Measurements from ENCODE around the gene CFAP410.
A peak's percentile ranks its signal among the peaks of the same experiment; 100 is the strongest.

Gene CFAP410

DNA sequence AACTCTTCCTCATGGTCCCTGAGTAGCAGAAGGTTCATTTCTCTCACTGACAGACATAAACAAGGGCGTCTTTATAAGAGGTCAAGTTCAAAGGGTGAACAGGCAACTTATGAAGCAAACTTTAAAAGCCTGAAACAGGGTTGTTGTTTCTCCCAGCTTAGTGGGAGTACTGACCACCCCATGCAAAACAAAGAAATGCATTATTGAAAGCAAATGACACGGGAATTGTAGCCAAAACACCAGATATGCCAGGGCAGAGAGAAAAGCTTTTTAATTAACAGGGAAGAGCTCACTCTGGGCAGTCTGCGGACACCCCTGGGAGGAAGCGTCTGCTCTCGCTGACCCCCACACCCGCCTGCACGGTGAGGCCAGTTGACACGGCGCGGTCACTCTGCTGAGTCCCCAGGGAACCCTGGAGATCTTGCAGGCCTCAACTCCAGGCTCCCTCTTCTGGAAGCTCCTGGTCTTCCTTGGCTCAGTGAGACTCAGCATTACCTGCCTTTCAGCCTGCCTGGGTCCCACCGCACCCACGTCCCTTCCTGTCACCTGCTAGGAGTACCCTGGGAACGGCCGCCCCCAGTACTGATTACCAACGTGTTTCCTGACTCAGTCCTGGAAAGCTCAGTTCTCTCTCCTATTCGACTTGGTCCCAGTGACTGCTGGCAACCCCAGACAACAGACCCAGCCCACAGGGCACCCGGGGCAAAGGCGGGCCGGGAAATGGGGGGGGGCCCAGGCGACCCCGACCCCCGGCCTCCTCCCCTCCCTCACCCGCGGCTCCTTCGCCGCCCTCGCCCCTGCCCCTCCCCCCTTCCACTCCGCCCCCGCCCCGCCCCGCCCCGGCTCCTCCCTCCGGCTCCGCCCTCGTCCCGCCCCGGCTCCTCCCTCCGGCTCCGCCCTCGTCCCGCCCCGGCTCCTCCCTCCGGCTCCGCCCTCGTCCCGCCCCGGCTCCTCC, 972 bp downstream of the CFAP410 start:
- Histone ChIP-seq H3K4me3 (ENCODE audit: insufficient read depth, low read depth, low read length) (peak overlapping the region; percentile 46), H3K27me3 (ENCODE audit: control insufficient read depth, insufficient read depth, low read length, poor library complexity, severe bottlenecking) (no peaks in the 10 kb centered on the region), H3K4me1 (ENCODE audit: control insufficient read depth, insufficient read depth, low read length) (peaks cover 5% of the 10 kb centered on the region), H3K27ac (ENCODE audit: insufficient read depth, low read depth, low read length, poor library complexity, severe bottlenecking) (peak overlapping the region; percentile 63), H3K36me3 (ENCODE audit: control insufficient read depth, insufficient read depth, low read length) (no peaks in the 10 kb centered on the region), H3K9me3 (ENCODE audit: control insufficient read depth, low read length) (no peaks in the 10 kb centered on the region)
- WGBS, 2 experiments: 13 to 19% methylated on average over 26 to 38 of the region's 47 CpGs

DNA sequence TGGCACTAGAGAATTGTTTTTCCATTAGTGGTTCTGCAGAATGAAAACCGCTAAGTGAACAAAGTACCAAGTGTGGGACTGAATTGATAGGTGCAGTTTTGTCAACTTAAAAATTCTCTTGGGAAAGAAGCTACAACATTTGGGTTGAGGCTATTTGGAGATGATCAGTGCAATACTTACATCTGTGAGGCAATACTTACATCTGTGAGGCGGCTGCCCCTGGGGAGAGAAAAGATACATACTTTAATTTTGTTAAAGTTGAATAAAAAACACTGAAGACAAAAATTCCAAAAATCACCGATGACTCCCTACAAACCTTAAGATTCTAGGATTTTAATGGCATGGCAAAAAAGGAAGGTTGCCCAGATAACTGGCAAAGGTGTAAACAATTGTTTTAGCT, 1.7 kb downstream of the CFAP410 start:
- Histone ChIP-seq H3K4me3 (ENCODE audit: insufficient read depth, low read depth, low read length) (no peak overlapping the region), H3K27ac (ENCODE audit: insufficient read depth, low read depth, low read length, poor library complexity, severe bottlenecking) (no peak overlapping the region), H3K4me1 (ENCODE audit: control insufficient read depth, insufficient read depth, low read length) (peaks cover 5% of the 10 kb centered on the region), H3K9me3 (ENCODE audit: control insufficient read depth, low read length) (no peaks in the 10 kb centered on the region), H3K36me3 (ENCODE audit: control insufficient read depth, insufficient read depth, low read length) (no peaks in the 10 kb centered on the region), H3K27me3 (ENCODE audit: control insufficient read depth, insufficient read depth, low read length, poor library complexity, severe bottlenecking) (no peaks in the 10 kb centered on the region)
- WGBS, 2 experiments: 96% methylated on average over 2 of the region's 3 CpGs

DNA sequence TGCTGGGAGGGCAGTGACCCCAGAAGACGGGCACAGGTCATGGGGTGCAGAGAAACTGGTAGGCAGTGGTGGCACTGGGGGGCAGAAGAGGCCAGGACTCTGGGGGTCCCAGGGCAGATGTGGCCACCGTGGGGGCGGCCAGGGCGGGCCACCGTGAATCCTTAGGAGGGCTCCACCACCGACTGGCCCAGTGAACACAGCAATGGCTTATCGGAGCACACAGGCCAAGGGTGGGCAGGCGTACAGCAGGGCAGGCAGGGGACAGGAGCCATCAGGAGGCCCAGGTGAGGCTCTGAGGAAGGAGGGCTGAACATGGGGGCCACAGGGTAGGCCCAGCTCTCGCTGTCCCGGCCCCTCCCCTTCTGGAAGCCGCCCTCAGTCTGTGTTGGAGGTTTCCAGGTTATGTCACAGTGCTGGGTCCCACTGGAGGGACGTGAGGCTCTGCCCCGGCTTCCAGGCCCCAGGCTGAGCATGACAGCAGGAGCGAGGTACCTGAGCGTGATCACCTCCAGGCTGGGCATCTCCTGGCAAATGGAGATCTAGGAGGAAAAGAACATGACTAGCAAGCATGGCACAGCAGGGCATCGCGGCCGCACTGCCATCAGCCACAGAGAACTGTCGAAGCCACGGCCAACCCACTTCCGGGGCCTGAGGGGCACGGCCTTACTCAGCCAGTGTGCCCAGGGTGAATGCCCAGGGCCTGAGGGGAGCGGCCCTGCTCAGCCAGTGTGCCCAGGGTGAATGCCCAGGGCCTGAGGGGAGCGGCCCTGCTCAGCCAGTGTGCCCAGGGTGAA, 3.7 kb downstream of the CFAP410 start:
- WGBS, 2 experiments: 88 to 91% methylated on average over 23 of the region's 24 CpGs
- peaks cover 5% of the 10 kb centered on the region for H3K4me1 ChIP-seq (ENCODE audit: control insufficient read depth, insufficient read depth, low read length)
- no peaks in the 10 kb centered on the region for H3K36me3 ChIP-seq (ENCODE audit: control insufficient read depth, insufficient read depth, low read length)

DNA sequence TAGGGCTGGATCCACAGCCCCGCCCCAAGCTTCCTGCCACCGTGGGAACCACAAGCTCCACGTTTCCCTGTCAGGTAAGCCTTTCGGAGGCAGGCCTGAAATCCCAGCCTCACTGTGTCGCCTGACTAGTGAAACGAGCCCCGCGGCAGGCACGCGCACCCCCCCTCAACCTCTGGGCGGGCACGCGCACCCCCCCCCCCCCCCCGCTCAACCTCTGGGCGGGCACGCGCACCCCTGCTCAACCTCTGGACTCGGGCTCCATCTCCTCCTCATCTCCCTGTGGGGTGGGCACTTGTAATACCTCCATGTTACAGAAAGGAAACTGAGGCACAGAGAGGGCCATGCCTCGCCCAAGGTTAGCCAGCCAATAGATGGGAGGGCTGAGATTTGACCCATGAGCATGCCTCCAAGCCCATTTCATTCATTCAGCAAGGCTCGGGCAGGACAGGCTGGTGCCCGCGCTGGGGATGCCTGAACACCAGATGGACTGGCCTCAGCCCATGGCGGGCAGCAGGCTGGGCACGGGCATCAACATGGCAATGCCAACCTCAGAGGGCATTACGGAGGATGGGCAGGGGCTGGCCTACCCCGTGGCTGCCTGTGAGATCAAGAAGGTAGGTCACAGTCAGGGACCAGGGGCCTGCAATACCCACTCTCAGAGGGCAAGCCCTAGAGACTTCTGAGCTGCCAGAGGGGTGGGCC, 4.7 kb downstream of the CFAP410 start:
- H3K4me3 ChIP-seq (ENCODE audit: insufficient read depth, low read depth, low read length): no peak overlapping the region
- no peaks in the 10 kb centered on the region for H3K36me3 ChIP-seq (ENCODE audit: control insufficient read depth, insufficient read depth, low read length)
- peaks cover 5% of the 10 kb centered on the region for H3K4me1 ChIP-seq (ENCODE audit: control insufficient read depth, insufficient read depth, low read length)
- WGBS, 2 experiments: 93 to 95% methylated on average over 22 to 25 of the region's 26 CpGs
- no peaks in the 10 kb centered on the region for H3K27me3 ChIP-seq (ENCODE audit: control insufficient read depth, insufficient read depth, low read length, poor library complexity, severe bottlenecking)
- no peak overlapping the region for H3K27ac ChIP-seq (ENCODE audit: insufficient read depth, low read depth, low read length, poor library complexity, severe bottlenecking)
- H3K9me3 ChIP-seq (ENCODE audit: control insufficient read depth, low read length): no peaks in the 10 kb centered on the region

More for the DNA sequence above, 3.7 kb downstream of the CFAP410 start:
- H3K4me3 ChIP-seq (ENCODE audit: insufficient read depth, low read depth, low read length): no peak overlapping the region
- no peaks in the 10 kb centered on the region for H3K27me3 ChIP-seq (ENCODE audit: control insufficient read depth, insufficient read depth, low read length, poor library complexity, severe bottlenecking)
- no peak overlapping the region for H3K27ac ChIP-seq (ENCODE audit: insufficient read depth, low read depth, low read length, poor library complexity, severe bottlenecking)
- no peaks in the 10 kb centered on the region for H3K9me3 ChIP-seq (ENCODE audit: control insufficient read depth, low read length)

DNA sequence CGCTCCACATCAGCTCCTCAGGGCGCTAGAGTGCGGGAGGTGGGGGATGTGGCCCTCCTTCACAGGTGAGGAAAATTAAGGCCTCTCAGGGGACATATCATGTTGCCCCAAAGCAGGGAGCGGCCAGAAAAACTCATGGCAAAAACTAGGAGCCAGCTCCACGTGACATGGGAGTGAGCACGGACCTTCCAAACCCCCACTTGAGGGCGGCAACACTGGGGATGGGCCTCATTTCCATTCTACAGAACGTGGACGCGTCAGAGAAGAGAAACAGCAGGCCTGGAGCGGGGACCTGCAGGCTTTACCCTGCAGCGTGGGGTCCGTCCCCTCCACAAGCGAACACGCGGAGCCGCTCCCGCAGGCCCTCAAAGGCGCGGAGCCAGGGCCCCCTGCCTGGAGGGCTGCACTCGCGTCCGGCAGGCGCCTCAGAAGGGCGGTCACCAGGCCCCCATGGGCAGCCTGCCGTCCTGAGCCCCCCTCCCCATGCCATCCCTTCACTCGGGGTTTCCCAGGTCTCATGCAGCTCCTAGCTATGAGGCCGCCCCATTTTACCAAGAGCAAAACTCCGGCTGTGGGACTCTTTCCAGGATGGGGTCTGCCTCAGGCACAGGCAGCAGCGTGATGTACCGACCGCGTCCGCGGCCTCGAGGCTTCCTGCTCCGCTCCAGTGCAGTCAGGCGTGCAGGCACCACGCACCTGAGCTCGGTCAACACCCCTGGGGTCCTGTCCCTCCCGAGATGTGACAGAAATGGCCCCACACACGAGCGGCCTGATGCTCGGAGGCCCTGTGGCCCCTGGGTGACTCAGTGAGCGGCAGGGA, 5.5 kb downstream of the CFAP410 start:
- Histone ChIP-seq H3K36me3 (ENCODE audit: control insufficient read depth, insufficient read depth, low read length) (no peaks in the 10 kb centered on the region), H3K4me1 (ENCODE audit: control insufficient read depth, insufficient read depth, low read length) (peaks cover 5% of the 10 kb centered on the region), H3K27me3 (ENCODE audit: control insufficient read depth, insufficient read depth, low read length, poor library complexity, severe bottlenecking) (no peaks in the 10 kb centered on the region), H3K4me3 (ENCODE audit: insufficient read depth, low read depth, low read length) (no peak overlapping the region), H3K27ac (ENCODE audit: insufficient read depth, low read depth, low read length, poor library complexity, severe bottlenecking) (no peak overlapping the region), H3K9me3 (ENCODE audit: control insufficient read depth, low read length) (no peaks in the 10 kb centered on the region)
- 91% methylated on average over 45 of the region's 45 CpGs for WGBS, 2 experiments

DNA sequence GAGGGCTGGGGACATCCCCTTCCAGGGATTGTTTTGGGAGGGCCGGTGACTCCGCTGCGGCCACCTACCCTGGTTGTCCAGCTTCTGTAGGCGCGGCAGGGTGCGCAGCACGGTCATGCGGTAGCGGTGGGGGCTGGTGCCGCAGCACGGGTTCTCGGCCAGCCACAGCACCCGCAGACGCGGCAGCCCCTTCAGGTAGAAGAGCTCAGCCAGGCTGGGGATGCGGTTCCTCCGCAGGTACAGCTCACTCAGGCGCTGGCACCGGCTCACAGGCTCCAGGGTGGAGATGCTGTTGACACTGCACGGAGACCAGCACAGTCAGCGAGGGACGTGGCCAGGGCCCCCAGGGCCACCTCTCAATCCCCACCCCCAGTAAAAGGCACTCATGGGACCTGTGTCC, 6.2 kb downstream of the CFAP410 start:
- Histone ChIP-seq H3K9me3 (ENCODE audit: control insufficient read depth, low read length) (no peaks in the 10 kb centered on the region), H3K4me3 (ENCODE audit: insufficient read depth, low read depth, low read length) (no peak overlapping the region), H3K4me1 (ENCODE audit: control insufficient read depth, insufficient read depth, low read length) (peaks cover 3% of the 10 kb centered on the region), H3K27ac (ENCODE audit: insufficient read depth, low read depth, low read length, poor library complexity, severe bottlenecking) (no peak overlapping the region), H3K36me3 (ENCODE audit: control insufficient read depth, insufficient read depth, low read length) (no peaks in the 10 kb centered on the region), H3K27me3 (ENCODE audit: control insufficient read depth, insufficient read depth, low read length, poor library complexity, severe bottlenecking) (no peaks in the 10 kb centered on the region)
- 95% methylated on average over 22 of the region's 22 CpGs for WGBS, 2 experiments

DNA sequence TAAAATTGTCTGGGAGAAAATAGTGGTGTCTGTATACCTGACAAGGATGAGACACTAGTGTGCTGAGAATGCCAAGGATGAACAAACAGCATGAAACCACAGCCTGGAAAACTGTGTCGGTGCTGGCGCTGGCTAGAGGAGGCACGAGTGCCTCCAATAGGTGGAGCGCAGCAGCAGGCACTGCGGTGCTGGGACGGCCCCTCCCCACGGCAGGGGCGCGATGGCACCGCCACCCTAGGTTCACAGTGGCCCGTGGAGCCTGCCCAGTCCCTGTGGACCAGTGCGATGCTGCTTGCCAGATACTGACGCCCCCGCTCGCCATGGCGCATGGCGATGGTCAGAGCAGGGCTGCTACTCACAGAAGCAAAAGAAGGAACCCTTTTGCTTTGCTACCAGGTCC, 6.8 kb downstream of the CFAP410 start:
- H3K9me3 ChIP-seq (ENCODE audit: control insufficient read depth, low read length): no peaks in the 10 kb centered on the region

DNA sequence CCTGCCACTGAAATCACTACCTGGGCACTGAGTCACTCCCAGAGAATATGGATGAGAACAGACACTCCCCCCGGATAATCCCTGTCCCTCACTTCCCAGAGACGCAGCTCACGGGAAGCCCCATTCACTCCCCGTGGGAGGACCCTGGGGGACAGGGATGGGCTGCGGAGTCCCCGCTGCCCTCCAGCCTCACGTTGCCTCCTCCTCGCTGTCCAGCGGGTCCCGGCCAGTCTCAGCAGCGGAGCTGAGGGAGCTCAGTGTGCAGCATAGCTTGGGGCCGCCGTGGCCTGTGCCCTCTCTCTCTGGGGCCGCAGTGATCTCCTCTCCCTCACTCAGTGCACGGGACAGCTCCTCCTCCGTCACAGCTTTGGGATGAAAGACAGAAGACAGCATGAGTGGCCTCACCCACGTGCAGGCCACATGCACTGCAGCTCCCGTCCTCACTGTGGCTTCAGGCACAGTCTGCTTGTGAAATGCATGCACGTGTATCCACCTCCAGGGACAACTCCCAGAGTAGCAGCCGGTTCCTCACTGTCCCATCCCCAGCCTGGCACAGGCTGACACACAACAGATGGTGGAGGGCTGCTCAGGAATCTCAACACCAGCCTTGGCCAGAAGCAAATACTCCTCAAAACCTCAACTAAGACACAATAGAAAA, 7.4 kb downstream of the CFAP410 start:
- H3K36me3 ChIP-seq (ENCODE audit: control insufficient read depth, insufficient read depth, low read length): no peaks in the 10 kb centered on the region
- H3K9me3 ChIP-seq (ENCODE audit: control insufficient read depth, low read length): no peaks in the 10 kb centered on the region
- H3K4me3 ChIP-seq (ENCODE audit: insufficient read depth, low read depth, low read length): no peak overlapping the region
- no peaks in the 10 kb centered on the region for H3K27me3 ChIP-seq (ENCODE audit: control insufficient read depth, insufficient read depth, low read length, poor library complexity, severe bottlenecking)
- H3K27ac ChIP-seq (ENCODE audit: insufficient read depth, low read depth, low read length, poor library complexity, severe bottlenecking): no peak overlapping the region
- no peaks in the 10 kb centered on the region for H3K4me1 ChIP-seq (ENCODE audit: control insufficient read depth, insufficient read depth, low read length)
- WGBS, 2 experiments: 87 to 89% methylated on average over 20 of the region's 20 CpGs

More for the DNA sequence above, 6.8 kb downstream of the CFAP410 start:
- H3K36me3 ChIP-seq (ENCODE audit: control insufficient read depth, insufficient read depth, low read length): no peaks in the 10 kb centered on the region
- no peak overlapping the region for H3K27ac ChIP-seq (ENCODE audit: insufficient read depth, low read depth, low read length, poor library complexity, severe bottlenecking)
- 92 to 94% methylated on average over 17 of the region's 17 CpGs for WGBS, 2 experiments
- no peaks in the 10 kb centered on the region for H3K4me1 ChIP-seq (ENCODE audit: control insufficient read depth, insufficient read depth, low read length)
- no peak overlapping the region for H3K4me3 ChIP-seq (ENCODE audit: insufficient read depth, low read depth, low read length)
- no peaks in the 10 kb centered on the region for H3K27me3 ChIP-seq (ENCODE audit: control insufficient read depth, insufficient read depth, low read length, poor library complexity, severe bottlenecking)

DNA sequence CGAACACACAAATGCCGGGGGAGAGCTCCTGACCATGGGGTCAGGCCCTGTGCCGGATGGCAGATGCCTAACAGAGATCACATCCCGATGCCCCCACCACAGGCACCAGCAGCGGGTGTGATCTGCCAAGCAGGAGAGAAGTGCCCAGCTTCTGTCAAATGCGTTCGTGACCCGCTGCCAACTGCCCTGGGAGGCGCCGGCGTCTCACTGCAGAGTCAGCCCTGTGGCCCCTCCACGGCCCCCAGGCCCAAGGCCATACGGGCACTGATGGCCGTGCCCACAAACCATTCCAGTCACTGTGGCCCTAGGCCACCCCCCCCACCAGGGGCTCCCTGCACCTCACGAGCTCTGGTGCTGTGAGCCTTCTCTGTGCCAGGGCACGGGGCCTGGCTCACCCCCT, 8.0 kb downstream of the CFAP410 start:
- WGBS, 2 experiments: 93 to 95% methylated on average over 16 of the region's 16 CpGs
- H3K9me3 ChIP-seq (ENCODE audit: control insufficient read depth, low read length): no peaks in the 10 kb centered on the region

More for the DNA sequence above, 8.0 kb downstream of the CFAP410 start:
- Histone ChIP-seq H3K27me3 (ENCODE audit: control insufficient read depth, insufficient read depth, low read length, poor library complexity, severe bottlenecking) (no peaks in the 10 kb centered on the region), H3K36me3 (ENCODE audit: control insufficient read depth, insufficient read depth, low read length) (no peaks in the 10 kb centered on the region), H3K27ac (ENCODE audit: insufficient read depth, low read depth, low read length, poor library complexity, severe bottlenecking) (no peak overlapping the region), H3K4me3 (ENCODE audit: insufficient read depth, low read depth, low read length) (no peak overlapping the region), H3K4me1 (ENCODE audit: control insufficient read depth, insufficient read depth, low read length) (no peaks in the 10 kb centered on the region)

Measured in ectodermal cell (in vitro differentiated cells).